Measurements from ENCODE around the gene ST6GAL1.

The ST6GAL1 gene

DNA sequence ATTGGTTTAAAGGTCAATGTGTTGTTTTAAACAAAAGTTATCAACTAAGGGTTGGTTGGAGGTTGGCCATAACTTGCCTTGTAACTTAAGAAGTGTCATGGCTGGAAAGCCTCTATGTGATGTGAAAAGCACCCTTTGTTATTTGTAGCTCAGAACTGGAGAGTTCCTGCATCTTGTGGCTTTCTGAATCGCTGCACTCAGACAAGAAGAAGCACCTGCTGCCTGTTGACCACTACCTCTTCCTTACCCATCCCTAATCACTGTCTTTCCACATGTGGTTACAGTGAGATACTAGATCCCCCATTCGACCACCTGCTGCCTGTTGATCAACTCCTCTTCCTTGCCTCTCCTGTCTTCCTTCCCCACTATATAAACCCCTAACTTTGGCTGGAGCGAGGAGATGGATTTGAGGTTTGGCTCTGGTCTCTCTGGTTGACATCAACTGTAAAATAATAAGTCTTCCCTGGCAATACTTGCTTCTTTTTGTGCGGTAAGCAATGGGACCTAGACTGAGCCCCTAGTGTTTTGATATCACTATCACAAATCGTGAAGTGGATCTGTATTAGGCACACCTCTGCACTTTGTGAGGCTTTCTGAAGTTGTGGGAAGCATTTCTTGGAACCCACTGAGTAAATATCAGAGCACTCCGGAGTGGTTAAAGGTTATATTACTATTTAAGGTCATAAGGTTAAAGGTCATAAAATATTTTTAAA is 195.1 kb downstream of the ST6GAL1 start:
- TF ChIP-seq REST (IDR thresholded peaks at IDR 0.05; ENCODE audit: insufficient read depth in 1 of 2, low read depth in 2 of 2, low read length in 2 of 2) (no peak), SIN3A (IDR thresholded peaks at IDR 0.05; ENCODE audit: borderline replicate concordance, insufficient read depth, low read length) (no peak), FOXP2 (optimal IDR thresholded peaks at IDR 0.05; ENCODE audit: borderline replicate concordance, extremely low read depth, extremely low read length, insufficient read depth) (no peak), POLR2AphosphoS5 (IDR thresholded peaks at IDR 0.05; ENCODE audit: low read depth, low read length) (no peak), TAF1 (IDR thresholded peaks at IDR 0.05; ENCODE audit: borderline replicate concordance, insufficient read depth, low read length) (no peak)

Measured in PFSK-1 (cell line).